ENCODE results near the gene NOTCH1. TPM values are rescaled to one million over a fixed set of nuclear protein-coding genes. Genes with fewer than 3 reads are reported as not detected.

The NOTCH1 gene
- total RNA-seq, 1 experiment from 2014 or later, result 95.6 TPM

- Mint-ChIP-seq H3K27ac (peak overlapping the region; percentile 54; the same call in 1 of the 2 replicates), H3K9me3 (no peaks in the 10 kb centered on the region)
Observed at GRCh38 chr9:136532799-136533774, 12.8 kb downstream of the NOTCH1 start.

More at GRCh38 chr9:136532799-136533774, 12.8 kb downstream of the NOTCH1 start:
- H3K4me1 Mint-ChIP-seq, result peaks cover 16% of the 10 kb centered on the region
- ChIA-PET POLR2A (no interaction called here), CTCF (interaction anchor here (0.8 kb wide), 1 partner anchor 94 kb away, joined by 6 read pairs; no protein-coding TSS in a partner anchor)
- H3K36me3 Mint-ChIP-seq, result peaks cover 4% of the 10 kb centered on the region
- no peak for TF ChIP-seq JAZF1 (CRISPR knock-in tag; IDR thresholded peaks at IDR 0.05)
- TF ChIP-seq PREB (CRISPR knock-in tag; IDR thresholded peaks at IDR 0.05; ENCODE audit: borderline replicate concordance), result no peak
- no peak for TF ChIP-seq RORB (CRISPR knock-in tag; IDR thresholded peaks at IDR 0.05)
- TF ChIP-seq ZNF219 (CRISPR knock-in tag; IDR thresholded peaks at IDR 0.05; ENCODE audit: borderline replicate concordance), result no peak
- no peak for TF ChIP-seq ATF2 (CRISPR knock-in tag; IDR thresholded peaks at IDR 0.05; ENCODE audit: borderline replicate concordance, low read depth)
- TF ChIP-seq TEAD1 (CRISPR knock-in tag; IDR thresholded peaks at IDR 0.05), result no peak
- TF ChIP-seq USF2 (CRISPR knock-in tag; IDR thresholded peaks at IDR 0.05), result no peak
- TF ChIP-seq PRDM15 (CRISPR knock-in tag; IDR thresholded peaks at IDR 0.05), result no peak
- TF ChIP-seq, protein P1, sequence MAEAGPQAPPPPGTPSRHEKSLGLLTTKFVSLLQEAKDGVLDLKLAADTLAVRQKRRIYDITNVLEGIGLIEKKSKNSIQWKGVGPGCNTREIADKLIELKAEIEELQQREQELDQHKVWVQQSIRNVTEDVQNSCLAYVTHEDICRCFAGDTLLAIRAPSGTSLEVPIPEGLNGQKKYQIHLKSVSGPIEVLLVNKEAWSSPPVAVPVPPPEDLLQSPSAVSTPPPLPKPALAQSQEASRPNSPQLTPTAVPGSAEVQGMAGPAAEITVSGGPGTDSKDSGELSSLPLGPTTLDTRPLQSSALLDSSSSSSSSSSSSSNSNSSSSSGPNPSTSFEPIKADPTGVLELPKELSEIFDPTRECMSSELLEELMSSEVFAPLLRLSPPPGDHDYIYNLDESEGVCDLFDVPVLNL (CRISPR knock-in tag; IDR thresholded peaks at IDR 0.05; ENCODE audit: borderline replicate concordance, low read depth), result no peak
- TF ChIP-seq, protein P2, sequence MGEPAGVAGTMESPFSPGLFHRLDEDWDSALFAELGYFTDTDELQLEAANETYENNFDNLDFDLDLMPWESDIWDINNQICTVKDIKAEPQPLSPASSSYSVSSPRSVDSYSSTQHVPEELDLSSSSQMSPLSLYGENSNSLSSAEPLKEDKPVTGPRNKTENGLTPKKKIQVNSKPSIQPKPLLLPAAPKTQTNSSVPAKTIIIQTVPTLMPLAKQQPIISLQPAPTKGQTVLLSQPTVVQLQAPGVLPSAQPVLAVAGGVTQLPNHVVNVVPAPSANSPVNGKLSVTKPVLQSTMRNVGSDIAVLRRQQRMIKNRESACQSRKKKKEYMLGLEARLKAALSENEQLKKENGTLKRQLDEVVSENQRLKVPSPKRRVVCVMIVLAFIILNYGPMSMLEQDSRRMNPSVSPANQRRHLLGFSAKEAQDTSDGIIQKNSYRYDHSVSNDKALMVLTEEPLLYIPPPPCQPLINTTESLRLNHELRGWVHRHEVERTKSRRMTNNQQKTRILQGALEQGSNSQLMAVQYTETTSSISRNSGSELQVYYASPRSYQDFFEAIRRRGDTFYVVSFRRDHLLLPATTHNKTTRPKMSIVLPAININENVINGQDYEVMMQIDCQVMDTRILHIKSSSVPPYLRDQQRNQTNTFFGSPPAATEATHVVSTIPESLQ (CRISPR knock-in tag; IDR thresholded peaks at IDR 0.05), result no peak
- no peak for TF ChIP-seq NFATC4 (CRISPR knock-in tag; IDR thresholded peaks at IDR 0.05)
- TF ChIP-seq SOX15 (CRISPR knock-in tag; IDR thresholded peaks at IDR 0.05), result no peak
- TF ChIP-seq CBFB (CRISPR knock-in tag; IDR thresholded peaks at IDR 0.05; ENCODE audit: low read depth), result no peak
- DNase-seq (ENCODE audit: low spot score) (no peak), ATAC-seq (no peak)
- no peak overlapping the region for H3K4me3 Mint-ChIP-seq
- H3K27me3 Mint-ChIP-seq (ENCODE audit: low read depth), result no peaks in the 10 kb centered on the region

All from WTC11 (cell line).